ENCODE data around the gene ENOPH1.
A peak's percentile ranks its signal among the peaks of the same experiment; 100 is the strongest.

The ENOPH1 gene

GRCh38 chr4:82428526-82428968 is 1.8 kb upstream of the ENOPH1 start:
- DNase-seq (ENCODE audit: low read depth in 3 of 3, low spot score in 1 of 3) = no peak

- peak; percentile 84 to 95 (median 90) for DNase-seq (ENCODE audit: low read depth in 3 of 3, low spot score in 1 of 3)
Observed at GRCh38 chr4:82428969-82429727, 1.2 kb upstream of the ENOPH1 start.

- peak in 2 of 3 donors; percentile 45 to 59 for DNase-seq (ENCODE audit: low read depth in 3 of 3, low spot score in 1 of 3)
Observed at GRCh38 chr4:82429728-82430192, 630 bp upstream of the ENOPH1 start.

GRCh38 chr4:82430964-82431745 is 765 bp downstream of the ENOPH1 start:
- peak in 1 of 3 donors; percentile 13 for DNase-seq (ENCODE audit: low read depth in 3 of 3, low spot score in 1 of 3)

GRCh38 chr4:82431831-82432230 is 1.4 kb downstream of the ENOPH1 start:
- no peak for DNase-seq (ENCODE audit: low read depth in 3 of 3, low spot score in 1 of 3)

GRCh38 chr4:82432596-82432995 is 2.2 kb downstream of the ENOPH1 start:
- DNase-seq (ENCODE audit: low read depth in 3 of 3, low spot score in 1 of 3) = no peak

- DNase-seq (ENCODE audit: low read depth in 3 of 3, low spot score in 1 of 3) = no peak
Observed at GRCh38 chr4:82433791-82434190, 3.4 kb downstream of the ENOPH1 start.

- DNase-seq (ENCODE audit: low read depth in 3 of 3, low spot score in 1 of 3) = no peak
Observed at GRCh38 chr4:82434949-82435348, 4.6 kb downstream of the ENOPH1 start.

- no peak for DNase-seq (ENCODE audit: low read depth in 3 of 3, low spot score in 1 of 3)
Observed at GRCh38 chr4:82436130-82436529, 5.7 kb downstream of the ENOPH1 start.

GRCh38 chr4:82436780-82437179 is 6.4 kb downstream of the ENOPH1 start:
- no peak for DNase-seq (ENCODE audit: low read depth in 3 of 3, low spot score in 1 of 3)

GRCh38 chr4:82437285-82438005 is 7.1 kb downstream of the ENOPH1 start:
- no peak for DNase-seq (ENCODE audit: low read depth in 3 of 3, low spot score in 1 of 3)

- no peak for DNase-seq (ENCODE audit: low read depth in 3 of 3, low spot score in 1 of 3)
Observed at GRCh38 chr4:82439088-82439487, 8.7 kb downstream of the ENOPH1 start.

GRCh38 chr4:82447886-82448285 is 17.5 kb downstream of the ENOPH1 start:
- DNase-seq (ENCODE audit: low read depth in 3 of 3, low spot score in 1 of 3) = no peak

GRCh38 chr4:82450966-82451755 is 20.8 kb downstream of the ENOPH1 start:
- no peak for DNase-seq (ENCODE audit: low read depth in 3 of 3, low spot score in 1 of 3)

- DNase-seq (ENCODE audit: low read depth in 3 of 3, low spot score in 1 of 3) = no peak
Observed at GRCh38 chr4:82452026-82452425, 21.6 kb downstream of the ENOPH1 start.

GRCh38 chr4:82457266-82457665 is 26.9 kb downstream of the ENOPH1 start:
- no peak for DNase-seq (ENCODE audit: low read depth in 3 of 3, low spot score in 1 of 3)

GRCh38 chr4:82458729-82459128 is 28.3 kb downstream of the ENOPH1 start:
- DNase-seq (ENCODE audit: low read depth in 3 of 3, low spot score in 1 of 3) = no peak

- DNase-seq (ENCODE audit: low read depth in 3 of 3, low spot score in 1 of 3) = no peak
Observed at GRCh38 chr4:82461710-82462109, 31.3 kb downstream of the ENOPH1 start.

GRCh38 chr4:82462415-82462831 is 32.0 kb downstream of the ENOPH1 start:
- DNase-seq (ENCODE audit: low read depth in 3 of 3, low spot score in 1 of 3) = peak; percentile 49 to 75 (median 72)

GRCh38 chr4:82463221-82463620 is 32.8 kb downstream of the ENOPH1 start:
- DNase-seq (ENCODE audit: low read depth in 3 of 3, low spot score in 1 of 3) = no peak

GRCh38 chr4:82467471-82467870 is 37.1 kb downstream of the ENOPH1 start:
- no peak for DNase-seq (ENCODE audit: low read depth in 3 of 3, low spot score in 1 of 3)

Data from stimulated activated CD4-positive, alpha-beta T cell treated with anti-CD3 and anti-CD28 coated beads, TNF-alpha, amount 100 ng/mL, for 1 hour (primary cell).